PFSK-1 (cell line): ENCODE data around the gene ANKK1.

Source experiments
- POLR2AphosphoS5 ChIP-seq: IDR thresholded peaks from 2 replicates; pipeline ENCODE4 v1.6.1; 2012; ENCODE audit warnings: low read depth, mild to moderate bottlenecking, control low read depth, low read length, moderate library complexity
- TAF1 ChIP-seq: IDR thresholded peaks from 2 replicates; pipeline ENCODE4 v1.6.1; 2012; ENCODE audit warnings: low read length, control low read depth, borderline replicate concordance; ENCODE audit not compliant: insufficient read depth

DNA sequence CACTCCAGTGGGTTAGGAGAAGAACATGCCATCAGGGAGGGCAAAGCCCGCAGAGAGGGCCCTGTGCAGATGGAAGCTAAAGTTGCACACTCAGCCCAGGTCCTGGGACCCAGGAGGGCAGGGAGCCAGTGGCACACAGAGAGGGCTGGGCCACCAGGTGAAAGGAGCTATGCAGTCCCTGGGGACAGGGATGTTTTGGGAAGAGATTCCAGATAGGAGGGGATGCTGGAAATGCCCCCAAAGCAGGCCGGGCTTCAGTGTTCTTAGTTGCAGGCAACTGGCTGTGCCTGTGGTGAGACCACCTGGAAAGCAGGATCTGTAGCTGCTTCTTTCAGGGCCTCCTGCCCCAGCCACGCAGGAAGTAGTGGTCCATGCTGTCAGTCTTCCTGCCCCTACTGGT lies 19.6 kb downstream of the ANKK1 start:
- TF ChIP-seq TAF1, result no peak
- TF ChIP-seq POLR2AphosphoS5, result no peak
